Astrocyte (in vitro differentiated cells and primary cell): ENCODE measurements around the gene VAV2.

Experiments
- CTCF ChIP-seq: IDR thresholded peaks from 2 replicates; pipeline ENCODE4 v1.5.1; 2011; ENCODE audit warnings: low read depth, mild to moderate bottlenecking, inconsistent platforms, low read length, moderate library complexity; ENCODE audit not compliant: insufficient read depth
- EZH2 ChIP-seq: IDR thresholded peaks from 2 replicates; pipeline ENCODE4 v1.6.1; 2012; ENCODE audit warnings: mild to moderate bottlenecking, low read length, inconsistent platforms; ENCODE audit not compliant: insufficient read depth

DNA sequence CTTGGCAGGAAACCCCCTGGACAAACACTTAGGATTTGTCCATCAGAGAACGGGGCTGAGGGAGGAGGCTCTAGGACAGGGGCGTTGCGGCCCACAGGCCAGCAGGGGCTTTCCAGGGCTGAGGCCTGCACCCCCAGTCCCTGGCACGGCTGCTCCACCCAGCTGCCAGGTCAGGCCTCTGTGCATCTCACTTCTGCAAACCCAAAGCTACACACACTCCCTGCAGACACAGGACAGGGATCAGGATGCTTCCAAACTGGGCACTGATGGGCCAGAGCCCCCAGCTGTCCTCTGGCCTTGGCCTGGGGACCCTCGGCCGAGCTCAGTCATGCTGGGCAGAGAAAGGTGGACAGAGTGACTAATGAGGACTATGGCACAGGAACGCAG lies 147.7 kb downstream of the VAV2 start:
- no peak for TF ChIP-seq CTCF
- no peak for TF ChIP-seq EZH2
